PC-3 (cell line): ENCODE data around the gene NPFF. TPM values are rescaled to one million over a fixed set of nuclear protein-coding genes. Genes with fewer than 3 reads are reported as not detected.
"Not testable (repeated sequence)": the region's sequence is repeated elsewhere in the genome, so short reads cannot be mapped to it uniquely, and the experiment has no call there.

ENCODE experiments used
- ATAC-seq: fragments of 200-7000 bp; cut with Tn5 transposase; 2 replicates; pipeline ENCODE4 v1.9.1; 2020; ENCODE audit warnings: mild to moderate bottlenecking, moderate library complexity
- BruUV-seq: library from RNA; stranded (reverse); fragments of 400-500 nt; replicated peaks from 2 replicates; lab custom pipeline; 2021; lab: Mats Ljungman, UMichigan
- CTCF ChIA-PET: fragments of 300-600 bp; sonication (Branson Sonifier 250); formaldehyde crosslinking; loops from one replicate; lab custom pipeline; 2022; ENCODE audit warnings: antibody characterized with exemption; lab: Charles Lee
- POLR2A ChIA-PET: fragments of 300-600 bp; sonication (Branson Sonifier 250); formaldehyde crosslinking; loops from one replicate; lab custom pipeline; 2022; ENCODE audit warnings: antibody characterized with exemption; ENCODE audit not compliant: unreplicated experiment; lab: Charles Lee
- DNase-seq: peaks from one replicate; pipeline ENCODE4 v3.0.0-alpha.2; 2015
- H2AFZ ChIP-seq: fragments of 300-600 bp; sonication (generic); 2 replicates; pipeline ENCODE4 v1.6.0; 2016; ENCODE audit warnings: antibody characterized with exemption, low read length
- H3F3A ChIP-seq: fragments of 300-600 bp; sonication (generic); one replicate; pipeline ENCODE4 v1.6.0; 2017; ENCODE audit warnings: antibody characterized with exemption, low read length, control low read depth, mild to moderate bottlenecking; ENCODE audit not compliant: unreplicated experiment
- H3K27ac ChIP-seq: fragments of 300-600 bp; sonication (generic); 2 replicates; pipeline ENCODE4 v1.5.1; 2016; ENCODE audit warnings: mild to moderate bottlenecking, low read length
- H3K27me3 ChIP-seq: fragments of 300-600 bp; sonication (generic); 2 replicates; pipeline ENCODE4 v1.6.1; 2016; ENCODE audit warnings: low read length, mixed read lengths
- H3K36me3 ChIP-seq: fragments of 300-600 bp; sonication (generic); 2 replicates; pipeline ENCODE4 v1.6.1; 2016; ENCODE audit warnings: low read depth, mixed run types, low read length, mixed read lengths
- H3K4me1 ChIP-seq: fragments of 300-600 bp; sonication (generic); 2 replicates; pipeline ENCODE4 v1.5.1; 2016; ENCODE audit warnings: low read length; ENCODE audit not compliant: insufficient read depth
- H3K4me2 ChIP-seq: fragments of 300-600 bp; sonication (generic); 2 replicates; pipeline ENCODE4 v1.6.0; 2016; ENCODE audit warnings: low read length
- H3K4me3 ChIP-seq: fragments of 300-600 bp; sonication (generic); 2 replicates; pipeline ENCODE4 v1.5.1; 2016; ENCODE audit warnings: mild to moderate bottlenecking, low read length, mixed read lengths
- H3K79me2 ChIP-seq: fragments of 300-600 bp; sonication (generic); 2 replicates; pipeline ENCODE4 v1.6.1; 2017; ENCODE audit warnings: low read length, mixed read lengths
- H3K9ac ChIP-seq: fragments of 300-600 bp; sonication (generic); 2 replicates; pipeline ENCODE4 v1.6.0; 2016; ENCODE audit warnings: mild to moderate bottlenecking, low read length
- H3K9me2 ChIP-seq: fragments of 300-600 bp; sonication (generic); replicated peaks from 2 replicates; pipeline ENCODE4 v1.6.1; 2016; ENCODE audit warnings: mixed run types, low read length, mixed read lengths
- H3K9me3 ChIP-seq: fragments of 300-600 bp; sonication (generic); 2 replicates; pipeline ENCODE4 v1.6.1; 2016; ENCODE audit warnings: low read length, mixed read lengths
- H4K20me1 ChIP-seq: fragments of 300-600 bp; sonication (generic); 2 replicates; pipeline ENCODE4 v1.6.1; 2016; ENCODE audit warnings: low read length, mixed read lengths
- CTCF ChIP-seq: fragments of 300-600 bp; sonication (generic); conservative IDR thresholded peaks from 2 replicates; pipeline ENCODE4 v1.5.1; 2017; ENCODE audit warnings: antibody characterized with exemption, low read depth, mild to moderate bottlenecking, low read length
- EZH2 ChIP-seq: fragments of 300-600 bp; sonication (generic); IDR thresholded peaks from one replicate; pipeline ENCODE4 v1.6.1; 2017; ENCODE audit warnings: antibody characterized with exemption, mild to moderate bottlenecking, low read length; ENCODE audit not compliant: unreplicated experiment
- EZH2phosphoT487 ChIP-seq: fragments of 300-600 bp; sonication (generic); IDR thresholded peaks from 2 replicates; pipeline ENCODE4 v1.6.1; 2018; ENCODE audit warnings: mild to moderate bottlenecking, antibody characterized with exemption, low read length, borderline replicate concordance
- intact Hi-C: fragments of 100-400 bp; cut with micrococcal nuclease; formaldehyde crosslinking; loops from 2 replicates; pipeline ENCODE4 v1.9.0; 2023
- total RNA-seq: library from RNA; depleted of rRNA; stranded (reverse); fragments of >200 nt; gene quantifications from 2 replicates; pipeline ENCODE4 v1.2.3, GENCODE V29; 2014

NPFF gene
- total RNA-seq, 1 experiment from 2014 or later = not detected

DNA sequence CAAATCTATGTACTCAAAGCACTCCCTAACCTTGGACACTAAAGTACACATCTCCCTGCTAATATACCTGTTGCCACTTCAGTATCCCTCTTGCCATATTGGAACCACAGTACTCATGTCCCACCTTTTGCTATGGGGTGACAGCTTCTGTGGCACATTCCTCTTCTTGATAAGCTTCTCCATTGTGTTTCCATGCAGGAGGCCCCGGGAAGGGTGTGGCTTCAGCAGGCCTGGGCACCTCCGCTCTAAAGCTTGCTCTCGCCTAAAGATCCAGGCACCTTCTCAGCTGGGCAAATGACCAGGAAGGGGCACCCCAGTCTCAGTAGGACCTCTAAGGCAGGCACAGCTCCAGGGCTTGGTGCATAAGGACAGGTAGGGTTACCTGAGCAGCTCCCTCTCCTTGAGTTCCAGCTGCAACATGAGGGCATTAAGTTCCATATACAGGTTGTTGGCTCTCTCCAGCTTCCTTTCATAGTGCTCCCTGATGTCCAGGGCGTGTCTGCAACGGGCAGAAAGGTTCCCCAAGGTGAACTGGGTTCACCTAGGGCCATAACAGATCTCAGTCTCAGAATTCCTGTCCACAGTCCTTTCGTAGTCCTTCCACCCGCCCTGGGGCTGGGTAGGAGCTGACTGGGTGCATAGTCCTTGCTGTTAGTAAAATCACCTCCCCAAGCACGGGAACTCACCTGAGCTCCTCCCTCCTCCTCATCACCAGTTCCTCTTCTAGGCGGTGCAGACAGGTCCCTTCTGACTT is 23.9 kb downstream of the NPFF start:
- Histone ChIP-seq H2AFZ (no peak overlapping the region), H3K9ac (no peak overlapping the region), H3K79me2 (no peaks in the 10 kb centered on the region), H3K9me3 (no peaks in the 10 kb centered on the region), H3K27ac (no peak overlapping the region), H3K4me1 (no peaks in the 10 kb centered on the region), H3F3A (peaks cover 17% of the 10 kb centered on the region), H4K20me1 (peaks cover 28% of the 10 kb centered on the region), H3K36me3 (peaks cover 50% of the 10 kb centered on the region), H3K27me3 (no peaks in the 10 kb centered on the region), H3K4me2 (no peak overlapping the region), H3K9me2 (no peaks in the 10 kb centered on the region), H3K4me3 (no peak overlapping the region)
- intact Hi-C loops = no loop called here
- POLR2A ChIA-PET = interaction anchor here (0.5 kb wide), 1 partner anchor 9 kb away, joined by 7 read pairs; no protein-coding TSS in a partner anchor
- BruUV-seq = no TSS peak
- no peak for DNase-seq
- no peak for TF ChIP-seq EZH2phosphoT487
- TF ChIP-seq EZH2 = no peak
- TF ChIP-seq CTCF = no peak
- CTCF ChIA-PET = interaction anchor here (0.9 kb wide), 1 partner anchor 25 kb away, joined by 4 read pairs; no protein-coding TSS in a partner anchor
- no peak for ATAC-seq

DNA sequence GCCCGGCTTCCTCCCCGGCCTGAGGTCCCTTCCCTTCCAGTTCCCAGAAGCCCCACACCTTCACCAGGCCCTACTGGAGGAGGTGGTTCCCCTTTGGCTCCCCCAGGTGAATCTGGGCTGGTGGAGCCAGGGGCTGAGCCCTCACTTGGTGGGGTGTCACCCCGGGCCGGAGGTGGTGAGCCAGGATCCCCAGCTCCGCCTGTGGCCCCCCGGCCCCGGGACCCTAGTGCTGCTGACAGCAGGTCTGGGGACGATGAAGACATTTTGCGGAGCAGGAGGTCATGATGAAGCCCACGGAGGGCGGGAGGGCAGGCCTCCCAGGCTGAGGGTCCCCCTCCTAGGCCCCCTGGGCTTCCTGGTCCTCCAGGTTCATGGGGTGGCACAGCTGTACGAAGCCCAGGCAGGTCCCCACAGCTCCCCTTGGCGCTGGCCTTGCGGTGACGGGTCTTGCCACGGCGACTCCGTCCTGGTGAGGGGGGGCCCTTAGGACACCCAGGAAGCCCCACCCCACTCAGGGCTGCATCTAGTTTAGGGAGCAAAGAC is 24.6 kb downstream of the NPFF start:
- Histone ChIP-seq H3K4me3 (no peak overlapping the region), H3K27me3 (no peaks in the 10 kb centered on the region), H3K4me1 (no peaks in the 10 kb centered on the region), H3F3A (peaks cover 24% of the 10 kb centered on the region), H3K9me3 (no peaks in the 10 kb centered on the region), H2AFZ (no peak overlapping the region), H4K20me1 (peaks cover 33% of the 10 kb centered on the region), H3K27ac (no peak overlapping the region), H3K9me2 (no peaks in the 10 kb centered on the region), H3K79me2 (no peaks in the 10 kb centered on the region; the same call in 1 of the 2 replicates), H3K4me2 (no peak overlapping the region), H3K36me3 (peaks cover 57% of the 10 kb centered on the region), H3K9ac (no peak overlapping the region)
- TF ChIP-seq EZH2phosphoT487 (no peak), EZH2 (no peak)
- CTCF ChIA-PET = interaction anchor here (0.9 kb wide), 1 partner anchor 26 kb away, joined by 4 read pairs; no protein-coding TSS in a partner anchor
- POLR2A ChIA-PET = interaction anchor here (0.5 kb wide), 1 partner anchor 9 kb away, joined by 7 read pairs; no protein-coding TSS in a partner anchor
- DNase-seq (no peak), ATAC-seq (no peak)
- intact Hi-C loops = no loop called here
- BruUV-seq = no TSS peak

DNA sequence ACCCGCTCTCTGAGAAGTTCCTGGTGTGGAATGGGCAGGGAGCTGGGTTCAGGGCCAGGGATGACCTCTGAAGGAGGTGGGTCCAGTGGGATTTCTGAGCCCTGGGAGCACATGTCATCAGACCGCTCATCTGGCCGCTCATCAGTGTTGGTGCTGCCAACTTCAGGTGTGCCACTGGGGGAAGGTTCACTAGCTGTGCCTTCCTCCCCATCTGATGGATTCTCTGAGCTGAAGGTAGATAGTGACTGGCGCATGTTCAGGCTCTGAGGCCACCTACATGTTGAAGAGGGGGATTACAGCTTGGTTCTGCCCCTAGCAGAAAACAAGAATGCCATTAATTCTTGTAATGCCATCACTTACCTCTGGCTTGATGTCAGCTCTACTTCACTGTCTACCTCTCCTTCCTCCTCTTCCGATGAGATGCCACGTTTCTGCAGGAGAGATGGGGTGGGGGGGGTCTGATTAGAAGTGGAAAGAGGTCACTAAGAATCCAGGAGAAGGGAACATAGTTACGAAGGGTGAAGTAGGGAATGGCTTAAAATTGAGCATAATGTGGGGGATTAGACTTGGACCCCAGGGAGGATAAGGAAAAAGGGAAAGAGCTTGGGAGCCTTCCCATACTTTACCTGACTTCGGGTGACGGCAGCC is 25.2 kb downstream of the NPFF start:
- Histone ChIP-seq H3K9me2 (no peaks in the 10 kb centered on the region), H2AFZ (no peak overlapping the region), H3K4me2 (no peak overlapping the region), H3K27ac (no peak overlapping the region), H3K36me3 (peaks cover 59% of the 10 kb centered on the region), H3F3A (peaks cover 25% of the 10 kb centered on the region), H3K79me2 (no peaks in the 10 kb centered on the region; the same call in 1 of the 2 replicates), H3K27me3 (no peaks in the 10 kb centered on the region), H3K4me3 (no peak overlapping the region), H3K9me3 (no peaks in the 10 kb centered on the region), H3K9ac (no peak overlapping the region), H3K4me1 (no peaks in the 10 kb centered on the region), H4K20me1 (peaks cover 37% of the 10 kb centered on the region)
- DNase-seq = peak; percentile 36
- ChIA-PET CTCF (interaction anchor here (0.8 to 1.0 kb wide), 2 partner anchors 23 to 26 kb away, joined by 4 to 9 read pairs; no protein-coding TSS in a partner anchor), POLR2A (no interaction called here)
- no peak for TF ChIP-seq EZH2phosphoT487
- peak; percentile 33 for TF ChIP-seq CTCF
- TSS peak; percentile 4 for BruUV-seq
- intact Hi-C loops = no loop called here
- peak; percentile 26 for ATAC-seq

DNA sequence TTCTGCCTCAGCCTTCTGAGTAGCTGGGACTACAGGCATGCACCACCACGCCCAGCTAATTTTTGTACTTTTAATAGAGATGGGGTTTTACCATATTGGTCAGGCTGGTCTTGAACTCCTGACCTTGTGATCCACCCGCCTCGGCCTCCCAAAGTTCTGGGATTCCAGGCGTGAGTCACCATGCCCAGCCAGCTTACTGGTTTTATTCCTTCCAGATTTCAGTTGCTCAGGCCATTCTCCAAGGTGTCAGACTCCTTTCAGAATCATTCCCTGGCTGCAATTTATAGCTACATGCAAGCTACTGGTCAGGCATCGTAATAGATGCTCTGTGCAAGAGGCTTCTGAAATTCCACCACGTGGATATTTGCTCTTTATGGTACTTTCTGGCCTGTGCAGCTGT is 25.8 kb downstream of the NPFF start:
- H3F3A ChIP-seq = peaks cover 25% of the 10 kb centered on the region
- H4K20me1 ChIP-seq = peaks cover 42% of the 10 kb centered on the region
- POLR2A ChIA-PET = interaction anchor here (0.6 kb wide), 1 partner anchor 40 kb away, joined by 3 read pairs; no protein-coding TSS in a partner anchor
- CTCF ChIA-PET = interaction anchor here (0.8 to 1.0 kb wide), 2 partner anchors 24 to 27 kb away, joined by 4 to 9 read pairs; no protein-coding TSS in a partner anchor
- H3K27ac ChIP-seq, H2AFZ ChIP-seq, H3K4me3 ChIP-seq, H3K4me1 ChIP-seq, H3K9ac ChIP-seq, H3K9me2 ChIP-seq, BruUV-seq, H3K79me2 ChIP-seq, DNase-seq, intact Hi-C loops, ATAC-seq, H3K4me2 ChIP-seq, H3K27me3 ChIP-seq, H3K9me3 ChIP-seq: not testable (repeated sequence)
- H3K36me3 ChIP-seq = peaks cover 65% of the 10 kb centered on the region
